Right atrium auricular region (tissue), 2 donors: ENCODE measurements around the gene SKAP1. TPM values are rescaled to one million over a fixed set of nuclear protein-coding genes. Genes with fewer than 3 reads are reported as not detected.
A peak's percentile ranks its signal among the peaks of the same experiment; 100 is the strongest.

Experiments
- DNase-seq: peaks from one replicate; pipeline ENCODE4 v3.0.0-alpha.2; 2019; ENCODE audit warnings: low spot score
- H3K27ac ChIP-seq, 2 donors: fragments of 200-600 bp; sonication (generic); 1 replicate in 1 of 2; 2 replicates in 1 of 2; pipeline ENCODE4 v1.5.1; 2016 to 2019
- H3K27me3 ChIP-seq, 2 donors: fragments of 200-600 bp; sonication (generic); one replicate each; pipeline versions ENCODE4 v1.5.1 to v1.6.0; 2017 to 2019
- H3K36me3 ChIP-seq: fragments of 200-600 bp; sonication (generic); one replicate; pipeline ENCODE4 v1.5.1; 2016
- H3K4me1 ChIP-seq, 2 donors: fragments of 200-600 bp; sonication (generic); one replicate each; pipeline versions ENCODE4 v1.5.1 to v1.6.0; 2017 to 2019
- H3K4me3 ChIP-seq, 2 donors: fragments of 200-600 bp; sonication (generic); 1 replicate in 1 of 2; 2 replicates in 1 of 2; pipeline ENCODE4 v1.5.1; 2017 to 2019; ENCODE audit warnings: mild to moderate bottlenecking in 1 of 2, moderate library complexity in 1 of 2
- H3K9me3 ChIP-seq, 2 donors: fragments of 200-600 bp; sonication (generic); one replicate each; pipeline ENCODE4 v1.5.1; 2019
- CTCF ChIP-seq, 2 donors: fragments of 200-600 bp; sonication (generic); IDR thresholded peaks; one replicate each; pipeline ENCODE4 v1.5.1; 2019; ENCODE audit warnings: antibody characterized with exemption in 2 of 2
- total RNA-seq, 2 donors: library from RNA; depleted of rRNA; stranded (reverse); fragments of >200 nt; gene quantifications; one replicate each; pipeline ENCODE4 v1.1.0, GENCODE V29; 2016

The SKAP1 gene
- total RNA-seq = not detected

GRCh38 chr17:48429638-48430586 lies at the start of gene SKAP1:
SKAP1 (minus strand) TSS chr17:48430214.
- no peak within 1 kb of the TSS for H3K27ac ChIP-seq
- no peaks in the 10 kb centered on the region for H3K9me3 ChIP-seq
- peak within 1 kb of the TSS in 1 of 2 donors; percentile 12 for H3K4me3 ChIP-seq
- no peaks in the 10 kb centered on the region for H3K4me1 ChIP-seq
- no peaks in the 10 kb centered on the region for H3K36me3 ChIP-seq
- TF ChIP-seq CTCF (IDR thresholded peaks at IDR 0.05) = no peak
- peaks cover 5 to 12% of the 10 kb centered on the region in 2 donors for H3K27me3 ChIP-seq
- DNase-seq = no peak

DNA sequence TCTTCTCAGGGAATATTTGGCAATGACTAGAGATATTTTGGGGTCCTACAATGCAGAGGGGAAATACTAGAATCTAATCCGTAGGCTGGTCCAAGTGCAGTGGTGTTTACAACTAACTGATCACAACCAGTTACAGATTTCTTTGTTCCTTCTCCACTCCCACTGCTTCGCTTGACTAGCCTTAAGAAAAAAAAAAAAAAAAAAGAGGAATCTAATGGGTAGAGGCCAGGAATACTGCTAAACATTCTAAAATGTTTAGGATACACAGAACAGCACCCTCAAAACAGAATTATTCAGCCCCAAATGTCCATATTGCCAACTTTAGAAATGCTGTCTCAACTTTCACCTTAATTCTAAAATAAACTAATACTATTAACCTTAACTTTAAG lies 49.0 kb upstream of the SKAP1 start:
- no peaks in the 10 kb centered on the region for H3K36me3 ChIP-seq
- H3K4me1 ChIP-seq = no peaks in the 10 kb centered on the region
- no peak for TF ChIP-seq CTCF (IDR thresholded peaks at IDR 0.05)
- no peak overlapping the region for H3K4me3 ChIP-seq
- no peak for DNase-seq
- H3K9me3 ChIP-seq = no peaks in the 10 kb centered on the region
- no peaks in the 10 kb centered on the region for H3K27me3 ChIP-seq
- H3K27ac ChIP-seq = no peak overlapping the region

DNA sequence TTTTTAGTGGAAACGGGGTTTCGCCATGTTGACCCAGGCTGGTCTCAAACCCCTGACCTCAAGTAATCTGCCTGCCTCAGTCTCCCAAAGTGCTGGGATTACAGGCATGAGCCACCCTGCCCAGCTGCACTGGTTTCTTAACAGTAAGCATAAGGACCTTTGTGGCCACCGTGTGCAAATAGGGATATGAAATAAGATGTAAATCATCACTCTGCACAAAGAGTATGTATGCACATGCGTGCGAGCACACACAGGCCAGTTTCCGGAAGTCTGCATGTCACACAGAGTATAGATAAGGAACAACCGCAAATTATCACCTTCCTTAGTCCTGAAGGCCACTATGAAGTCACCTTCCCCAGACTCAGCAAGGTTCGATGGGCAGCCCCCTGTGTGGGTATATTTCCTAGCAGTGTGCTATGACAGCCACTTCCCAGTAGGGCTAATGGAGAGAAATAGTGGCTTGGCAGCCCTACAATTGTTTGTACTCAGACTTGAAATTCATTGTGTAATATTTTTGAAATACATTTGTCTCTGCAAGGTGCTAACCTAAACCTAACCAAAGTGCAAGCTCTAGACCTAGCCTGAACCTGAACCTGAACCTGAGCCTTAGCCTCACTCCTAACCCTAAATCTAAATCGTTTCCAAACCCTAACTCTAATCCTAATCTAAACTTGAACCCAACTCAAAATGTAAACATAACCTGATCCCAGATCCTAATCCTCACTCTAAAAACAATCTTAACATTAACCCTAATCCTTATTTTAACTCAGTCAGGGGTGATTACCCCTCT lies 48.4 kb upstream of the SKAP1 start:
- H3K27ac ChIP-seq = no peak overlapping the region
- no peaks in the 10 kb centered on the region for H3K36me3 ChIP-seq
- no peaks in the 10 kb centered on the region for H3K27me3 ChIP-seq
- no peaks in the 10 kb centered on the region for H3K9me3 ChIP-seq
- no peaks in the 10 kb centered on the region for H3K4me1 ChIP-seq
- no peak for DNase-seq
- H3K4me3 ChIP-seq = no peak overlapping the region
- no peak for TF ChIP-seq CTCF (IDR thresholded peaks at IDR 0.05)

DNA sequence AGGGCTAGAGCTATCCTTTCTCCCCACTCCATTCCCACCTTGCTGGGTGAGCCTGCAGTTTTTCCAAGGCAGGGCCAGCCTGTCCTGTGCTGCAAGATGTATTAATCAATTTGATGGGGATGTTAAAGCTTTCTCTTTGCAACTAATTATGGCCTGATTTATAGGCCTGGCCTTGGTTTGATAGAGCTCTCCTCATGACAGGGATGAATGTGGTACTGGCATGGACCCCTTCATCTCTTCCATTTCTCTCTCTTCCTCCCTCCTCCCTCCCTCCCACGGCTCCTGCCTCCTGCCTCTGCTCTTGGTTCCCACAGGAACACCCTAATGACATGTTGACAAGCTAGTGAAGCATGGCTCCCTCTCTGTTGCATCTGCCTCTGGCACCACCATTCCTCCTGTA lies 47.2 kb upstream of the SKAP1 start:
- Histone ChIP-seq H3K27me3 (no peaks in the 10 kb centered on the region), H3K27ac (no peak overlapping the region), H3K36me3 (no peaks in the 10 kb centered on the region), H3K4me1 (no peaks in the 10 kb centered on the region), H3K9me3 (no peaks in the 10 kb centered on the region), H3K4me3 (no peak overlapping the region)
- no peak for DNase-seq
- no peak for TF ChIP-seq CTCF (IDR thresholded peaks at IDR 0.05)

GRCh38 chr17:48472411-48473281 lies 42.6 kb upstream of the SKAP1 start:
- Histone ChIP-seq H3K36me3 (no peaks in the 10 kb centered on the region), H3K9me3 (no peaks in the 10 kb centered on the region), H3K27ac (no peak overlapping the region), H3K4me1 (no peaks in the 10 kb centered on the region), H3K4me3 (no peak overlapping the region), H3K27me3 (no peaks in the 10 kb centered on the region)
- TF ChIP-seq CTCF (IDR thresholded peaks at IDR 0.05) = no peak
- no peak for DNase-seq
